Measurements from ENCODE around the gene UBR4.
A peak's percentile ranks its signal among the peaks of the same experiment; 100 is the strongest.

DNA sequence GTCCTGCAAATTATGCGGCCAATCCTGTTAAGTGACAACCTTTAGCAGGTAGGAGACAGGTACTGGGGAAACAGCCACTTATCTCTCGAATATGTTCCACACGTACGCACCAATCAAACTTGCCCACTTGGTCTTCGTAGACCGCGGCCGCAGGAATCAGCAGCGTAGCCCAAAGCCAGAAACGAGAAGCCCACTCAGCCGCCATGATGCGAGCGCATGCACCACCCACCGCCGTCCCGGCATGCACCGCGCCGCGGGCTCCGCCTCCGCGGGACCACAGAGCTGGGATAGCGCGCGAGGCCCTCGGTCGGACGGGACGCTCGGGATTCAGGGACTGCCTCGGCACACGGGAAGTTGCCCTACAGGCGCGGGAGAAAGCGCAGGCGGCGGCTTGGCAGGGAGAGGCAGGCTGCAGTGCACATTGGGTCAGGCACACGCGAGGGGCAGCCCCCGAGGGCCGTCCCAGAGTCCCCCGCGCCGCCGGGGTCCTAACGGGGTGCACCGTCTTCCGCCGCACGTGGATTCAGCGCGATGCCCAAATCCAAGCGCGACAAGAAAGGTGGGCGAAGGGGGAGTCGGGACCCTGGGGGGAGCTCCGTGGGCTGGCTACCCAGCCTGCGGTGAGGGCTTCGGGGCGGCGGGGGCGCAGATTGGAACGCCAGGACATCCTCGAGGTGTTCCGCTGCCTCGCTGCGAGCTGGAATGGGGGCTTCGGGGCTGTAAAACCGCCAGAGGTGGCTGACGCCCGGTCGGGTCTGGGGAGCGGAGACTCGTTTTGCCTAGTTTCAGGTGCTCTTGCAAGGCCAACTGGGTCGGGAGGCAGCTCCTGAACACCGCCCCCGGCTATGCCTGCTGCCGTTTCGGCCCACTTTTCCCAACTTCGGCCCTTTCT is 41.5 kb upstream of the UBR4 start, which contains the start of the genes EMC1 and MRTO4:
- TF ChIP-seq CTCF (IDR thresholded peaks at IDR 0.05) (no peak), POLR2AphosphoS5 (IDR thresholded peaks at IDR 0.05) (peak; percentile 56 to 79 (median 71)), POLR2A (IDR thresholded peaks at IDR 0.05) (no peak), EP300 (IDR thresholded peaks at IDR 0.05) (no peak)

All from sigmoid colon (tissue), 4 donors.